Neural cell (in vitro differentiated cells): ENCODE measurements around the gene PQBP1. TPM values are rescaled to one million over a fixed set of nuclear protein-coding genes. Genes with fewer than 3 reads are reported as not detected.

ENCODE experiments used
- H2AFZ ChIP-seq: fragments of 200-600, 300-800 bp; sonication (generic), shearing (Covaris generic); 2 replicates; pipeline ENCODE4 v1.6.0; 2014; ENCODE audit warnings: low read depth, mild to moderate bottlenecking, antibody characterized with exemption, low read length, moderate library complexity
- H3F3A ChIP-seq: fragments of 200-600 bp; shearing (Covaris generic); 2 replicates; pipeline ENCODE4 v1.6.1; 2016; ENCODE audit warnings: mild to moderate bottlenecking, moderate library complexity, mixed read lengths, antibody characterized with exemption, low read length; ENCODE audit not compliant: insufficient read depth, poor library complexity, severe bottlenecking
- H3K27ac ChIP-seq: fragments of 200-600, 300-800 bp; sonication (generic), shearing (Covaris generic); 2 replicates; pipeline ENCODE4 v1.5.1; 2014; ENCODE audit warnings: mild to moderate bottlenecking, low read length, moderate library complexity
- H3K27me3 ChIP-seq: fragments of 300-800, 200-600 bp; sonication (generic), shearing (Covaris generic); 2 replicates; pipeline ENCODE4 v1.6.0; 2014; ENCODE audit warnings: mild to moderate bottlenecking, low read depth, low read length, moderate library complexity; ENCODE audit not compliant: insufficient read depth
- H3K36me3 ChIP-seq: fragments of 300-800, 200-600 bp; sonication (generic), shearing (Covaris generic); 2 replicates; pipeline ENCODE4 v1.5.1; 2014; ENCODE audit warnings: mild to moderate bottlenecking, antibody characterized with exemption, low read length, moderate library complexity; ENCODE audit not compliant: insufficient read depth
- H3K4me2 ChIP-seq: fragments of 300-800, 200-600 bp; sonication (generic), shearing (Covaris generic); 2 replicates; pipeline ENCODE4 v1.6.0; 2014; ENCODE audit warnings: mild to moderate bottlenecking, low read length
- H3K4me3 ChIP-seq: fragments of 300-800, 200-600 bp; sonication (generic), shearing (Covaris generic); 2 replicates; pipeline ENCODE4 v1.5.1; 2014; ENCODE audit warnings: mild to moderate bottlenecking, low read length, moderate library complexity
- H3K79me2 ChIP-seq: fragments of 200-600 bp; shearing (Covaris generic); replicated peaks from 2 replicates; pipeline ENCODE4 v1.6.0; 2014; ENCODE audit warnings: mild to moderate bottlenecking, low read length, moderate library complexity; ENCODE audit not compliant: insufficient read depth
- H3K9ac ChIP-seq: fragments of 300-800, 200-600 bp; sonication (generic), shearing (Covaris generic); 2 replicates; pipeline ENCODE4 v1.6.1; 2016; ENCODE audit warnings: mild to moderate bottlenecking, low read length, mixed read lengths
- H3K9me2 ChIP-seq: fragments of 200-600 bp; shearing (Covaris generic); 2 replicates; pipeline ENCODE4 v1.6.1; 2016; ENCODE audit warnings: mild to moderate bottlenecking, low read length, mixed read lengths; ENCODE audit not compliant: insufficient read depth
- H3K9me3 ChIP-seq: fragments of 200-600, 300-800 bp; sonication (generic), shearing (Covaris generic); 2 replicates; pipeline ENCODE4 v1.6.1; 2016; ENCODE audit warnings: mild to moderate bottlenecking, mixed run types, low read length, moderate library complexity, mixed read lengths
- H4K20me1 ChIP-seq: fragments of 200-600 bp; shearing (Covaris generic); 2 replicates; pipeline ENCODE4 v1.6.1; 2016; ENCODE audit warnings: mild to moderate bottlenecking, mixed run types; ENCODE audit not compliant: insufficient read depth
- EP300 ChIP-seq: fragments of 450-650 bp; conservative IDR thresholded peaks from 2 replicates; pipeline ENCODE4 v1.6.1; 2014; ENCODE audit warnings: antibody characterized with exemption, mild to moderate bottlenecking, moderate library complexity; ENCODE audit not compliant: poor library complexity, severe bottlenecking
- EZH2 ChIP-seq: fragments of 200-600, 300-800 bp; shearing (Covaris generic), sonication (generic); IDR thresholded peaks from 2 replicates; pipeline ENCODE4 v1.6.1; 2014; ENCODE audit warnings: antibody characterized with exemption, low read length, borderline replicate concordance, mild to moderate bottlenecking; ENCODE audit not compliant: insufficient read depth, poor library complexity, severe bottlenecking
- MXI1 ChIP-seq: fragments of 450-650 bp; conservative IDR thresholded peaks from 2 replicates; pipeline ENCODE4 v1.6.1; 2014; ENCODE audit warnings: antibody characterized with exemption, mild to moderate bottlenecking; ENCODE audit not compliant: poor library complexity, severe bottlenecking
- POLR2AphosphoS5 ChIP-seq: IDR thresholded peaks from 2 replicates; pipeline ENCODE4 v1.6.1; 2012
- RAD21 ChIP-seq: fragments of 450-650 bp; conservative IDR thresholded peaks from 2 replicates; pipeline ENCODE4 v1.6.1; 2014; ENCODE audit warnings: antibody characterized with exemption, mild to moderate bottlenecking, moderate library complexity
- SMC3 ChIP-seq: fragments of 450-650 bp; conservative IDR thresholded peaks from 2 replicates; pipeline ENCODE4 v1.6.1; 2014; ENCODE audit warnings: antibody characterized with exemption, mild to moderate bottlenecking, moderate library complexity; ENCODE audit not compliant: poor library complexity
- TAF1 ChIP-seq: IDR thresholded peaks from 2 replicates; pipeline ENCODE4 v1.6.1; 2012; ENCODE audit warnings: low read depth
- polyA plus RNA-seq: library from polyadenylated mRNA; depleted of rRNA; stranded (reverse); fragments of >200 nt; gene quantifications from 2 replicates; pipeline ENCODE4 v1.2.3, GENCODE V29; 2014
- TF ChIP-seq, protein P1 (sequence below): IDR thresholded peaks from 2 replicates; pipeline ENCODE4 v1.6.1; 2012; ENCODE audit warnings: borderline replicate concordance
- TF ChIP-seq, protein P2 (sequence below): fragments of 450-650 bp; IDR thresholded peaks from 2 replicates; pipeline ENCODE4 v1.5.1; 2014; ENCODE audit warnings: antibody characterized with exemption, mild to moderate bottlenecking, moderate library complexity; ENCODE audit not compliant: poor library complexity, severe bottlenecking

Gene PQBP1
- polyA plus RNA-seq, 1 donor from 2014 or later, result 70.8 TPM

DNA sequence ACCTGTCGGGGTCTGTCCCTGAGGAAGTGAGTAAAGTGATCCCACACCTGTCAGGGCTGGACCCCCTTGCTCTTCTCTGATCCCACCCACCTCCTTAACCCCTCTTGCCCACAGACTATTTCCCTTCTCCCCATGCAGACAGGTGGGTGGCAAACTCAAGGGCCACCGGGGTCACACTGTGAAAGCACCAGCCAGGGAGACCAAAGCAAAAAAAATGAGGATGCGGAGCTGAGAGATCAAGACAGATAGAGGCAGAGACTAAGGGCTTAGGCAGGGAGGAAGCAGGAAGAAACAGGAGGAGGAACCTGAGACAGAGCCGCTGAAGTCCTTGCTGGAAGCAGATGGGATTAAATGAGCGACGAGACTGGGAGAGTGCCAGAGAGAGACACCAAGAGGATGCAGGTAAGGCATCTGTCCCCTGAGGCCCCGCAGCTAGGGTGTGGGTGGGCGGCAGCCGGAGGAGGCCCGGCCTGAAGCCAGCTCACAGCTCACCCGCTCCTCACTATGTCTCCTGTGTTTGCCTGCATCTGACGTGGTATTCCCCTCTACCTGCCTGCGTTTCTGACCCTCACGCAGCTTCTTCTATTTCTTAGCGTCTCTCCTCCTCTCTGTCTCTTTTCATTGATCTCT, 7.3 kb upstream of the PQBP1 start:
- no peaks in the 10 kb centered on the region for H4K20me1 ChIP-seq
- peak overlapping the region; percentile 55 for H3K9ac ChIP-seq
- no peaks in the 10 kb centered on the region for H3K27me3 ChIP-seq
- no peaks in the 10 kb centered on the region for H3K36me3 ChIP-seq
- peaks cover 6% of the 10 kb centered on the region for H3K79me2 ChIP-seq
- H3K4me2 ChIP-seq, result no peak overlapping the region
- H3F3A ChIP-seq, result no peaks in the 10 kb centered on the region
- H2AFZ ChIP-seq, result no peak overlapping the region
- no peaks in the 10 kb centered on the region for H3K9me2 ChIP-seq
- H3K27ac ChIP-seq, result no peak overlapping the region
- peak overlapping the region; percentile 63 for H3K4me3 ChIP-seq
- no peaks in the 10 kb centered on the region for H3K9me3 ChIP-seq
- TF ChIP-seq, protein P1, sequence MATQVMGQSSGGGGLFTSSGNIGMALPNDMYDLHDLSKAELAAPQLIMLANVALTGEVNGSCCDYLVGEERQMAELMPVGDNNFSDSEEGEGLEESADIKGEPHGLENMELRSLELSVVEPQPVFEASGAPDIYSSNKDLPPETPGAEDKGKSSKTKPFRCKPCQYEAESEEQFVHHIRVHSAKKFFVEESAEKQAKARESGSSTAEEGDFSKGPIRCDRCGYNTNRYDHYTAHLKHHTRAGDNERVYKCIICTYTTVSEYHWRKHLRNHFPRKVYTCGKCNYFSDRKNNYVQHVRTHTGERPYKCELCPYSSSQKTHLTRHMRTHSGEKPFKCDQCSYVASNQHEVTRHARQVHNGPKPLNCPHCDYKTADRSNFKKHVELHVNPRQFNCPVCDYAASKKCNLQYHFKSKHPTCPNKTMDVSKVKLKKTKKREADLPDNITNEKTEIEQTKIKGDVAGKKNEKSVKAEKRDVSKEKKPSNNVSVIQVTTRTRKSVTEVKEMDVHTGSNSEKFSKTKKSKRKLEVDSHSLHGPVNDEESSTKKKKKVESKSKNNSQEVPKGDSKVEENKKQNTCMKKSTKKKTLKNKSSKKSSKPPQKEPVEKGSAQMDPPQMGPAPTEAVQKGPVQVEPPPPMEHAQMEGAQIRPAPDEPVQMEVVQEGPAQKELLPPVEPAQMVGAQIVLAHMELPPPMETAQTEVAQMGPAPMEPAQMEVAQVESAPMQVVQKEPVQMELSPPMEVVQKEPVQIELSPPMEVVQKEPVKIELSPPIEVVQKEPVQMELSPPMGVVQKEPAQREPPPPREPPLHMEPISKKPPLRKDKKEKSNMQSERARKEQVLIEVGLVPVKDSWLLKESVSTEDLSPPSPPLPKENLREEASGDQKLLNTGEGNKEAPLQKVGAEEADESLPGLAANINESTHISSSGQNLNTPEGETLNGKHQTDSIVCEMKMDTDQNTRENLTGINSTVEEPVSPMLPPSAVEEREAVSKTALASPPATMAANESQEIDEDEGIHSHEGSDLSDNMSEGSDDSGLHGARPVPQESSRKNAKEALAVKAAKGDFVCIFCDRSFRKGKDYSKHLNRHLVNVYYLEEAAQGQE, result no peak
- no peak for TF ChIP-seq MXI1
- TF ChIP-seq RAD21, result no peak
- TF ChIP-seq, protein P2, sequence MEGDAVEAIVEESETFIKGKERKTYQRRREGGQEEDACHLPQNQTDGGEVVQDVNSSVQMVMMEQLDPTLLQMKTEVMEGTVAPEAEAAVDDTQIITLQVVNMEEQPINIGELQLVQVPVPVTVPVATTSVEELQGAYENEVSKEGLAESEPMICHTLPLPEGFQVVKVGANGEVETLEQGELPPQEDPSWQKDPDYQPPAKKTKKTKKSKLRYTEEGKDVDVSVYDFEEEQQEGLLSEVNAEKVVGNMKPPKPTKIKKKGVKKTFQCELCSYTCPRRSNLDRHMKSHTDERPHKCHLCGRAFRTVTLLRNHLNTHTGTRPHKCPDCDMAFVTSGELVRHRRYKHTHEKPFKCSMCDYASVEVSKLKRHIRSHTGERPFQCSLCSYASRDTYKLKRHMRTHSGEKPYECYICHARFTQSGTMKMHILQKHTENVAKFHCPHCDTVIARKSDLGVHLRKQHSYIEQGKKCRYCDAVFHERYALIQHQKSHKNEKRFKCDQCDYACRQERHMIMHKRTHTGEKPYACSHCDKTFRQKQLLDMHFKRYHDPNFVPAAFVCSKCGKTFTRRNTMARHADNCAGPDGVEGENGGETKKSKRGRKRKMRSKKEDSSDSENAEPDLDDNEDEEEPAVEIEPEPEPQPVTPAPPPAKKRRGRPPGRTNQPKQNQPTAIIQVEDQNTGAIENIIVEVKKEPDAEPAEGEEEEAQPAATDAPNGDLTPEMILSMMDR, result no peak
- TF ChIP-seq EP300, result no peak
- no peak for TF ChIP-seq SMC3
- no peak for TF ChIP-seq EZH2
- TF ChIP-seq POLR2AphosphoS5, result no peak
- TF ChIP-seq TAF1, result no peak

DNA sequence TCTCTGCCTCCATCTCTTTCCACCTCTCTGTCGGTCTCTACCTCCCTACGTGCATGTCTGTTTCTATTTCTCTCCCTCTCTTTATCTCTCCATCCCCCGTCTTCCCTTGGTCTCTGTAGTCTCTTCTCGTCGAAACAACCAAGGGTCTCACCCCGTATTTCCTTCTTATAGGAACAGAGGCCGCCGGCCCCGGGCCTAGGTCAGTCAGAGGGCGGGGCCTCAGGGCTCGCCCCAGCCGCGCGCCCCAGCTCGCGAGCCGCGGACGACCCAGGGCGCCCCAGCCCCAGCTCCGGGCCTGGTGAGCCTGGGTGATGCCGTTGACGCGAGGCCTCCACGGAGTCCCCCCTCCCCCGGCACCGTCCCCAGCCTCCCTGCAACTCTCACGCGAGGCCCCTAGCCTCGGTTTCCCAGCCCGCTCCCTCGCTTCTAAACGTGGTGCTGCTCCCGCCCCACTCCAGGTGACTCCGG, 6.8 kb upstream of the PQBP1 start:
- TF ChIP-seq RAD21, result no peak
- TF ChIP-seq SMC3, result no peak
- TF ChIP-seq EP300, result no peak
- TF ChIP-seq EZH2, result no peak
- TF ChIP-seq POLR2AphosphoS5, result no peak
- no peak for TF ChIP-seq MXI1
- TF ChIP-seq TAF1, result no peak
- TF ChIP-seq, protein P1, result no peak
- TF ChIP-seq, protein P2, result no peak
- H3K9ac ChIP-seq, result peak overlapping the region; percentile 55
- no peak overlapping the region for H3K4me2 ChIP-seq
- no peaks in the 10 kb centered on the region for H3K27me3 ChIP-seq
- H3F3A ChIP-seq, result no peaks in the 10 kb centered on the region
- H3K27ac ChIP-seq, result no peak overlapping the region
- H3K4me3 ChIP-seq, result peak overlapping the region; percentile 63
- no peaks in the 10 kb centered on the region for H3K36me3 ChIP-seq
- no peaks in the 10 kb centered on the region for H3K9me2 ChIP-seq
- no peaks in the 10 kb centered on the region for H3K9me3 ChIP-seq
- H2AFZ ChIP-seq, result no peak overlapping the region
- H3K79me2 ChIP-seq, result peaks cover 10% of the 10 kb centered on the region
- no peaks in the 10 kb centered on the region for H4K20me1 ChIP-seq
